Fibroblast of villous mesenchyme (primary cell): ENCODE results near the gene PRND. TPM values are rescaled to one million over a fixed set of nuclear protein-coding genes. Genes with fewer than 3 reads are reported as not detected.

Experiments
- DNase-seq: peaks from one replicate; pipeline ENCODE4 v3.0.0-alpha.2; 2010; ENCODE audit warnings: low read depth
- H3K4me3 ChIP-seq: 2 replicates; pipeline ENCODE4 v1.5.1; 2011; ENCODE audit warnings: low read depth, mild to moderate bottlenecking, low read length
- CTCF ChIP-seq: IDR thresholded peaks from 2 replicates; pipeline ENCODE4 v1.5.1; 2012; ENCODE audit warnings: low read depth, mild to moderate bottlenecking, low read length; ENCODE audit not compliant: insufficient read depth
- total RNA-seq: library from RNA; depleted of rRNA; stranded (reverse); fragments of >200 nt; gene quantifications from 2 replicates; pipeline ENCODE4 v1.2.3, GENCODE V29; 2012

PRND gene
- total RNA-seq, 1 donor = not detected

- no peak overlapping the region for H3K4me3 ChIP-seq
- TF ChIP-seq CTCF = no peak
- no peak for DNase-seq
These were observed 7.6 kb downstream of the PRND start for GRCh38 chr20:4729265-4729664.

GRCh38 chr20:4730780-4731179, 9.1 kb downstream of the PRND start:
- peak; percentile 24 for DNase-seq
- TF ChIP-seq CTCF = no peak
- H3K4me3 ChIP-seq = no peak overlapping the region

- DNase-seq = no peak
- TF ChIP-seq CTCF = no peak
- no peak overlapping the region for H3K4me3 ChIP-seq
These were observed 15.2 kb downstream of the PRND start for GRCh38 chr20:4736875-4737274.

- DNase-seq = no peak
- no peak for TF ChIP-seq CTCF
- no peak overlapping the region for H3K4me3 ChIP-seq
These were observed 16.3 kb downstream of the PRND start for GRCh38 chr20:4737857-4738627.

- peak; percentile 84 for TF ChIP-seq CTCF
- DNase-seq = peak; percentile 46
- H3K4me3 ChIP-seq = no peak overlapping the region
These were observed 19.2 kb downstream of the PRND start for GRCh38 chr20:4740774-4741431.

- DNase-seq = no peak
- TF ChIP-seq CTCF = no peak
- no peak overlapping the region for H3K4me3 ChIP-seq
These were observed 27.1 kb downstream of the PRND start for GRCh38 chr20:4748847-4749246.
